Ishikawa (cell line): Measurements from ENCODE around the gene ZBTB5.

Source experiments
- EGR1 ChIP-seq: IDR thresholded peaks from 2 replicates; pipeline ENCODE4 v1.6.1; 2012
- TAF1 ChIP-seq: IDR thresholded peaks from 2 replicates; pipeline ENCODE4 v1.6.1; 2012; ENCODE audit warnings: low read depth, mild to moderate bottlenecking
- TCF12 ChIP-seq: IDR thresholded peaks from 2 replicates; pipeline ENCODE4 v1.6.1; 2012; ENCODE audit warnings: low read depth

- TF ChIP-seq EGR1: no peak
- TF ChIP-seq TAF1: no peak
- TF ChIP-seq TCF12: no peak
Measured at GRCh38 chr9:37433867-37434371, 31.3 kb downstream of the ZBTB5 start.
